Islet precursor cell (in vitro differentiated cells): ENCODE measurements around the gene DLST.

Experiments
- DNase-seq: peaks from one replicate; pipeline ENCODE4 v3.0.0-alpha.2; 2018

The DLST gene

GRCh38 chr14:74898694-74899093, 17.0 kb downstream of the DLST start:
- DNase-seq: no peak

GRCh38 chr14:74902941-74903705, 21.4 kb downstream of the DLST start:
- peak; percentile 82 for DNase-seq

- no peak for DNase-seq
These were observed 23.2 kb downstream of the DLST start for GRCh38 chr14:74904635-74905503.

GRCh38 chr14:74905595-74906142, 24.0 kb downstream of the DLST start:
- peak; percentile 76 for DNase-seq

GRCh38 chr14:74906925-74907521, 25.3 kb downstream of the DLST start:
- DNase-seq: no peak

- no peak for DNase-seq
These were observed 26.0 kb downstream of the DLST start for GRCh38 chr14:74907744-74908143.

- DNase-seq: no peak
These were observed 27.2 kb downstream of the DLST start for GRCh38 chr14:74908861-74909341.

GRCh38 chr14:74909501-74909900, 27.8 kb downstream of the DLST start:
- no peak for DNase-seq

GRCh38 chr14:74909911-74910310, 28.2 kb downstream of the DLST start:
- DNase-seq: no peak

GRCh38 chr14:74910556-74910955, 28.8 kb downstream of the DLST start:
- DNase-seq: no peak

GRCh38 chr14:74911221-74911620, 29.5 kb downstream of the DLST start:
- DNase-seq: no peak

GRCh38 chr14:74911704-74912103, 30.0 kb downstream of the DLST start:
- DNase-seq: no peak

- DNase-seq: no peak
These were observed 30.4 kb downstream of the DLST start for GRCh38 chr14:74912111-74912510.

GRCh38 chr14:74912801-74913200, 31.1 kb downstream of the DLST start:
- DNase-seq: no peak

- DNase-seq: no peak
These were observed 31.7 kb downstream of the DLST start for GRCh38 chr14:74913393-74913910.

GRCh38 chr14:74913986-74914573, 32.4 kb downstream of the DLST start:
- DNase-seq: peak; percentile 84

- DNase-seq: no peak
These were observed 33.7 kb downstream of the DLST start for GRCh38 chr14:74915426-74915825.

GRCh38 chr14:74915826-74916225, 34.1 kb downstream of the DLST start:
- no peak for DNase-seq

- DNase-seq: no peak
These were observed 35.4 kb downstream of the DLST start for GRCh38 chr14:74917178-74917543.

- no peak for DNase-seq
These were observed 35.9 kb downstream of the DLST start for GRCh38 chr14:74917646-74918081.

GRCh38 chr14:74918380-74918779, 36.7 kb downstream of the DLST start:
- no peak for DNase-seq

- DNase-seq: no peak
These were observed 37.9 kb downstream of the DLST start for GRCh38 chr14:74919421-74920165.
